ENCODE data around the gene WDHD1. TPM values are rescaled to one million over a fixed set of nuclear protein-coding genes. Genes with fewer than 3 reads are reported as not detected.
"Not testable (repeated sequence)": the region's sequence is repeated elsewhere in the genome, so short reads cannot be mapped to it uniquely, and the experiment has no call there.

WDHD1 gene
- total RNA-seq, 1 experiment from 2014 or later, result 27.7 TPM

DNA sequence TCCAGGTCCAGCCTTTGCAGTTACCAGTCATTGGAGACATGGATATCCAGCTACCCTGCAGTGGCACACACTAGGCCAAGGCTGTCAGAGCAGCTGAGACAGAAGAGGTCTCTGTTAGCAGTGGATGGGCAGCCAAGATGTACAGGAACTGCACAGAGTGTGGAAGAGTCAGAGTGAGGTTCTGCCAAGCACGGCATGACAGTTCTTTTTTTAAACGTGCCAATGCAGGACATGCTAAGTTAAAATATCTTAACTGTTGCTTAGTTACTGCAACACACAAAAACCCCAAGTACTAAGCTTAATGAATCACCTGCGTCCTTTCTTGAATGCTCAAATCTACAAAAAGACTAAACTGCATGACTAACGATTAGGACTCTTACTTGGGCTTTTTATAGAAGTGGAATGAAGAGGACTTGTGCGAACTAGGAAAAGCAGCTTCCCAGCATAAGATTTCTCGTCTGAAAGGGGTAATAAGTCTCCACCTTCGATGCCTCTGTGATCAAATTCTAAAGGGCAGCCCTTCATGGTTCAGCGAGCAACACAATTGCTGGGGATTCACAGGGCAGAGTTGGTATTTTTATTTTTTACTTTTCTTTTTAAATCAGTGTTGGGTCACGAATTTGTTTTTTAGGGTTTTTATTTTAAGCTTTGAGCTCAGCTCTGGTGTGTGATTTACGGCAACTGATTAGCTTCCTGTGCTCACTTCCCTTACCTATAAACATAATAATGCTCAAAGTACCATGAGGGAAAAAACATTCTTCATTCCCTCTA lies 45.2 kb upstream of the WDHD1 start:
- Mint-ChIP-seq H3K27me3 (ENCODE audit: unreplicated experiment) (no peaks in the 10 kb centered on the region), H3K4me3 (ENCODE audit: low read depth, unreplicated experiment) (no peak overlapping the region), H3K36me3 (ENCODE audit: insufficient read depth, unreplicated experiment) (peaks cover 9% of the 10 kb centered on the region), H3K9me3 (ENCODE audit: low read depth, unreplicated experiment) (no peaks in the 10 kb centered on the region), H3K4me1 (ENCODE audit: low read depth, unreplicated experiment) (peaks cover 34% of the 10 kb centered on the region), H3K27ac (ENCODE audit: unreplicated experiment) (peak overlapping the region; percentile 69)
- BruUV-seq (replicated peaks), result TSS peak; percentile 1
- CTCF ChIA-PET, result no interaction called here
- intact Hi-C loops (cut with micrococcal nuclease; ENCODE audit: unreplicated experiment), result no loop called here
- no peak for DNase-seq
- TF ChIP-seq, protein P1, sequence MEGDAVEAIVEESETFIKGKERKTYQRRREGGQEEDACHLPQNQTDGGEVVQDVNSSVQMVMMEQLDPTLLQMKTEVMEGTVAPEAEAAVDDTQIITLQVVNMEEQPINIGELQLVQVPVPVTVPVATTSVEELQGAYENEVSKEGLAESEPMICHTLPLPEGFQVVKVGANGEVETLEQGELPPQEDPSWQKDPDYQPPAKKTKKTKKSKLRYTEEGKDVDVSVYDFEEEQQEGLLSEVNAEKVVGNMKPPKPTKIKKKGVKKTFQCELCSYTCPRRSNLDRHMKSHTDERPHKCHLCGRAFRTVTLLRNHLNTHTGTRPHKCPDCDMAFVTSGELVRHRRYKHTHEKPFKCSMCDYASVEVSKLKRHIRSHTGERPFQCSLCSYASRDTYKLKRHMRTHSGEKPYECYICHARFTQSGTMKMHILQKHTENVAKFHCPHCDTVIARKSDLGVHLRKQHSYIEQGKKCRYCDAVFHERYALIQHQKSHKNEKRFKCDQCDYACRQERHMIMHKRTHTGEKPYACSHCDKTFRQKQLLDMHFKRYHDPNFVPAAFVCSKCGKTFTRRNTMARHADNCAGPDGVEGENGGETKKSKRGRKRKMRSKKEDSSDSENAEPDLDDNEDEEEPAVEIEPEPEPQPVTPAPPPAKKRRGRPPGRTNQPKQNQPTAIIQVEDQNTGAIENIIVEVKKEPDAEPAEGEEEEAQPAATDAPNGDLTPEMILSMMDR (IDR thresholded peaks at IDR 0.05; ENCODE audit: unreplicated experiment), result no peak

DNA sequence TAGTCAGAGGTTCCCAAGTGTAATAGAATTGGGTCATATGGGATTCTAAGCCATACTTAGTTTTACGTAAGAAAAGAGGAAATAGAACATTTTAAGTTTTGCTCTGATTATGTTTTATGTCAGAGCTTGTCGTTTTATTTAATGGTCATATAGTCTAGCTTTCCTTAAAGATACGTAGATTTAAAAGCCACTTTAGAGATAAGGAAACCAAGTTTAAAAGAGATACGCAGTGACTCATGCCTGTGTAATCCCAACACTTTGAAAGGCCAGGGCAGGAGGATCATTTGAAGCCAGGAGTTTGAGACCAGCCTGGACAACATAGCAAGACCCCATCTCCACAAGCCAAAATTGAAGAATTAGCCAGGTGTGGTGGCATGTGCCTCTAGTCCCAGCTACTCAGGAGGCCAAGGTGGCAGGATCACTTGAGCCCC lies 44.1 kb upstream of the WDHD1 start:
- CTCF ChIA-PET, result interaction anchor here (0.6 kb wide), 1 partner anchor 59 kb away, joined by 3 read pairs; no protein-coding TSS in a partner anchor
- no peak overlapping the region for H3K4me3 Mint-ChIP-seq (ENCODE audit: low read depth, unreplicated experiment)
- DNase-seq, result no peak
- no peaks in the 10 kb centered on the region for H3K27me3 Mint-ChIP-seq (ENCODE audit: unreplicated experiment)
- H3K36me3 Mint-ChIP-seq (ENCODE audit: insufficient read depth, unreplicated experiment), result peaks cover 13% of the 10 kb centered on the region
- intact Hi-C loops (cut with micrococcal nuclease; ENCODE audit: unreplicated experiment), result no loop called here
- no peaks in the 10 kb centered on the region for H3K9me3 Mint-ChIP-seq (ENCODE audit: low read depth, unreplicated experiment)
- TF ChIP-seq, protein P1 (IDR thresholded peaks at IDR 0.05; ENCODE audit: unreplicated experiment), result no peak
- H3K27ac Mint-ChIP-seq (ENCODE audit: unreplicated experiment), result peak overlapping the region; percentile 69
- no TSS peak for BruUV-seq (replicated peaks)
- peaks cover 30% of the 10 kb centered on the region for H3K4me1 Mint-ChIP-seq (ENCODE audit: low read depth, unreplicated experiment)

DNA sequence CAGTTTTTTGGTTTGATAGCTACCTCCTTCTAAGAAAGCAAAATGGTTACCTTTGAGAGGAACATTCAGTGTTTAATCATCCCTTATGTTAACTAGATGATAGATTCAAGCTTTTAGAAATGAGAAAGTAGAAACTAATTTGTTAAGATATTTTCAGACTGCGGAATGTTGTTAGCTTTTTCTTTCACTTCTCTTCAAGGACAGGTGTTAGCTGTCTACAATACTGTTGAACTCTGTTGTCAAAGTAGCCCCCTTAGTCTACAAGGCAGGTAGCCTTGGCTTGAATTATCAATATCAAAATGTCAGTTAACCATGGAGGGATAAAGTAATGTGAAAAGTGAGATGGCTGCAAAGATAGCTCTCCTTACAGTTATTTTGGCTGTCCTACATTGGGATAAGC lies 39.3 kb upstream of the WDHD1 start:
- H3K27me3 Mint-ChIP-seq (ENCODE audit: unreplicated experiment), result no peaks in the 10 kb centered on the region
- CTCF ChIA-PET, result interaction anchor here (0.7 to 1.9 kb wide), 2 partner anchors 9 to 11 kb away, joined by 3 to 4 read pairs; no protein-coding TSS in a partner anchor
- no peaks in the 10 kb centered on the region for H3K9me3 Mint-ChIP-seq (ENCODE audit: low read depth, unreplicated experiment)
- no peak overlapping the region for H3K27ac Mint-ChIP-seq (ENCODE audit: unreplicated experiment)
- BruUV-seq (replicated peaks), result no TSS peak
- H3K4me3 Mint-ChIP-seq (ENCODE audit: low read depth, unreplicated experiment), result no peak overlapping the region
- peaks cover 6% of the 10 kb centered on the region for H3K4me1 Mint-ChIP-seq (ENCODE audit: low read depth, unreplicated experiment)
- intact Hi-C loops (cut with micrococcal nuclease; ENCODE audit: unreplicated experiment), result no loop called here
- H3K36me3 Mint-ChIP-seq (ENCODE audit: insufficient read depth, unreplicated experiment), result peaks cover 38% of the 10 kb centered on the region
- TF ChIP-seq, protein P1 (IDR thresholded peaks at IDR 0.05; ENCODE audit: unreplicated experiment), result no peak
- DNase-seq, result no peak

DNA sequence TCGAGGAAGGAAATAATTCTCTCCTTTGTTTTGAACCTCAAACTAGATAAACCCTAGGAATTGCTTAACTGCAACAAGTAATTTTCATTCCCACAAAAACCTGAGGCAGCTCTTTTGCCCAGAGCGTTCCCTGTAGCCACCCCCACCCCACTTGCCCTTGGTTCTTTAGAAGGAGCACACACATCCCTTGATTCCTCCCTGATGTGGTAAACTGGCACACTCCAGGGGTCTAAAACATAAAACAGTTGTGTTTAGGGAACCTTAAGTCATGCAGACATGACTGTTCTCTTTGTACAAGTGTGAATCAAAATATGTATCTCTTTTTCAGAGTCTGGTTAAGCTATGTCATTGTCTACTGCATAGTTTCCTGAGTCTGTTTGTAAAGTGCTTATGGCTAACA lies 38.5 kb upstream of the WDHD1 start:
- Mint-ChIP-seq H3K27me3 (ENCODE audit: unreplicated experiment) (no peaks in the 10 kb centered on the region), H3K9me3 (ENCODE audit: low read depth, unreplicated experiment) (no peaks in the 10 kb centered on the region), H3K36me3 (ENCODE audit: insufficient read depth, unreplicated experiment) (peaks cover 47% of the 10 kb centered on the region), H3K4me1 (ENCODE audit: low read depth, unreplicated experiment) (no peaks in the 10 kb centered on the region), H3K4me3 (ENCODE audit: low read depth, unreplicated experiment) (no peak overlapping the region), H3K27ac (ENCODE audit: unreplicated experiment) (no peak overlapping the region)
- no TSS peak for BruUV-seq (replicated peaks)
- no peak for DNase-seq
- intact Hi-C loops (cut with micrococcal nuclease; ENCODE audit: unreplicated experiment), result no loop called here
- CTCF ChIA-PET, result interaction anchor here (1.9 kb wide), 1 partner anchor 12 kb away, joined by 4 read pairs; no protein-coding TSS in a partner anchor
- TF ChIP-seq, protein P1 (IDR thresholded peaks at IDR 0.05; ENCODE audit: unreplicated experiment), result no peak

DNA sequence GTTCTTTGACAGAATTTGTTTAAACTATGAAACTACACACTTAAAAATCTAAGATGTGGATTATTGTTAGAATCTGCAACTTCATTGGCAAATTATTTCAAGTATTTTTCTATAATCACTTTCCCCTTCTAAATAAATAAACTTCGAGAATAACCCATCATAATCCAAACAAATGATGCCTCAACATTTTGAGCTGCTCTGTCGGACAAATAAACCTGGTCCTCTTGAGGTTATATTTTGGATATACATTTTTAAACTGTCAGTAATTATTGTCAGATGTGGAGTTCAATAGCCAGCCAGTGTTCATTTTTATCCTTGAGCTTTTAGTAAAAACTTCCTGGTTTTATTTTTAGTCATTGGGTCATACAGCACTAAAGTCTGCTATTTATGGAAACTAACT lies 38.0 kb upstream of the WDHD1 start:
- H3K27me3 Mint-ChIP-seq (ENCODE audit: unreplicated experiment); H3K4me1 Mint-ChIP-seq (ENCODE audit: low read depth, unreplicated experiment); H3K4me3 Mint-ChIP-seq (ENCODE audit: low read depth, unreplicated experiment); H3K9me3 Mint-ChIP-seq (ENCODE audit: low read depth, unreplicated experiment); DNase-seq; intact Hi-C loops (cut with micrococcal nuclease; ENCODE audit: unreplicated experiment); H3K27ac Mint-ChIP-seq (ENCODE audit: unreplicated experiment): not testable (repeated sequence)
- CTCF ChIA-PET, result interaction anchor here (1.9 kb wide), 1 partner anchor 13 kb away, joined by 4 read pairs; no protein-coding TSS in a partner anchor
- H3K36me3 Mint-ChIP-seq (ENCODE audit: insufficient read depth, unreplicated experiment), result peaks cover 49% of the 10 kb centered on the region
- BruUV-seq (replicated peaks), result TSS peak; percentile 3
